Hepatocyte (in vitro differentiated cells): ENCODE results near the gene SPAG5. TPM values are rescaled to one million over a fixed set of nuclear protein-coding genes. Genes with fewer than 3 reads are reported as not detected.

ENCODE experiments used
- DNase-seq: peaks from one replicate; pipeline ENCODE4 v3.0.0-alpha.2; 2016; ENCODE audit warnings: low spot score
- H2AFZ ChIP-seq: fragments of 200-600 bp; sonication (generic); 2 replicates; pipeline ENCODE4 v1.6.0; 2016; ENCODE audit warnings: antibody characterized with exemption, mild to moderate bottlenecking
- H3K27ac ChIP-seq: fragments of 200-600 bp; sonication (generic); 2 replicates; pipeline ENCODE4 v1.5.1; 2016; ENCODE audit warnings: mild to moderate bottlenecking
- H3K27me3 ChIP-seq: fragments of 200-600 bp; sonication (generic); 2 replicates; pipeline ENCODE4 v1.6.1; 2016
- H3K36me3 ChIP-seq: fragments of 200-600 bp; sonication (generic); replicated peaks from 2 replicates; pipeline ENCODE4 v1.5.1; 2016; ENCODE audit warnings: low read depth; ENCODE audit not compliant: insufficient read depth
- H3K4me1 ChIP-seq: fragments of 200-600 bp; sonication (generic); 2 replicates; pipeline ENCODE4 v1.5.1; 2016; ENCODE audit warnings: mild to moderate bottlenecking, moderate library complexity; ENCODE audit not compliant: insufficient read depth
- H3K4me2 ChIP-seq: fragments of 200-600 bp; sonication (generic); 2 replicates; pipeline ENCODE4 v1.6.0; 2016
- H3K4me3 ChIP-seq: fragments of 200-600 bp; sonication (generic); 2 replicates; pipeline ENCODE4 v1.5.1; 2016; ENCODE audit warnings: mild to moderate bottlenecking
- H3K79me2 ChIP-seq: fragments of 200-600 bp; sonication (generic); 2 replicates; pipeline ENCODE4 v1.6.0; 2017; ENCODE audit warnings: mild to moderate bottlenecking
- H3K9me2 ChIP-seq: fragments of 200-600 bp; sonication (generic); replicated peaks from 2 replicates; pipeline ENCODE4 v1.6.0; 2017; ENCODE audit warnings: mild to moderate bottlenecking; ENCODE audit not compliant: insufficient read depth
- H3K9me3 ChIP-seq: fragments of 200-600 bp; sonication (generic); 2 replicates; pipeline ENCODE4 v1.5.1; 2016; ENCODE audit warnings: low read depth, mild to moderate bottlenecking
- H4K20me1 ChIP-seq: fragments of 200-600 bp; sonication (generic); 2 replicates; pipeline ENCODE4 v1.6.0; 2016; ENCODE audit warnings: mild to moderate bottlenecking; ENCODE audit not compliant: insufficient read depth, poor library complexity, severe bottlenecking
- CTCF ChIP-seq: fragments of 200-600 bp; sonication (generic); IDR thresholded peaks from 2 replicates; pipeline ENCODE4 v1.5.1; 2016; ENCODE audit warnings: antibody characterized with exemption, mild to moderate bottlenecking; ENCODE audit not compliant: poor library complexity
- EZH2 ChIP-seq: fragments of 200-600 bp; sonication (generic); IDR thresholded peaks from 2 replicates; pipeline ENCODE4 v1.6.1; 2016; ENCODE audit warnings: antibody characterized with exemption, mild to moderate bottlenecking, borderline replicate concordance
- EZH2phosphoT487 ChIP-seq: fragments of 200-600 bp; sonication (generic); IDR thresholded peaks from one replicate; pipeline ENCODE4 v1.6.1; 2018; ENCODE audit warnings: antibody characterized with exemption, mild to moderate bottlenecking, low read depth, moderate library complexity; ENCODE audit not compliant: unreplicated experiment, severe bottlenecking
- WGBS: methylation state at CpG from one replicate; pipeline ENCODE4 v1.1.6; 2016; ENCODE audit warnings: low lambda C conversion rate; ENCODE audit errors: missing lambda C conversion rate; 5-methylcytosine and 5-hydroxymethylcytosine counted together
- polyA plus RNA-seq: library from polyadenylated mRNA; unstranded; fragments of >200 nt; fragmentation: Nextera tagmentation; extraction: Ambion mirVana; gene quantifications from 2 replicates; pipeline ENCODE4 v1.2.1, GENCODE V29; 2016
- total RNA-seq: library from RNA; depleted of rRNA; stranded (reverse); fragments of >200 nt; gene quantifications from 2 replicates; pipeline ENCODE4 v1.2.3, GENCODE V29; 2014

Gene SPAG5
- total and polyA plus RNA-seq, 2 experiments from 2014 or later: 13.9 to 17.9 TPM

GRCh38 chr17:28599311-28600184, 723 bp upstream of the SPAG5 start:
- no peaks in the 10 kb centered on the region for H3K9me3 ChIP-seq
- DNase-seq: peak; percentile 73

GRCh38 chr17:28598389-28598788, 436 bp downstream of the SPAG5 start:
- no peaks in the 10 kb centered on the region for H3K9me2 ChIP-seq
- no peak for TF ChIP-seq EZH2phosphoT487
- no peak for TF ChIP-seq CTCF
- no peak for TF ChIP-seq EZH2
- WGBS: 4% methylated on average over 17 of the region's 17 CpGs
- no peaks in the 10 kb centered on the region for H3K36me3 ChIP-seq
- H3K4me1 ChIP-seq: no peaks in the 10 kb centered on the region
- peaks cover 21% of the 10 kb centered on the region for H3K79me2 ChIP-seq
- H2AFZ ChIP-seq: peak overlapping the region; percentile 86
- peak overlapping the region; percentile 25 for H3K4me3 ChIP-seq
- H3K9me3 ChIP-seq: no peaks in the 10 kb centered on the region
- H3K27me3 ChIP-seq: no peaks in the 10 kb centered on the region
- H4K20me1 ChIP-seq: no peaks in the 10 kb centered on the region
- peak; percentile 23 for DNase-seq
- H3K4me2 ChIP-seq: peak overlapping the region; percentile 86
- H3K27ac ChIP-seq: peak overlapping the region; percentile 8

More at GRCh38 chr17:28599311-28600184, 723 bp upstream of the SPAG5 start:
- Histone ChIP-seq H3K79me2 (peaks cover 21% of the 10 kb centered on the region), H3K9me2 (no peaks in the 10 kb centered on the region), H3K36me3 (no peaks in the 10 kb centered on the region), H2AFZ (peak overlapping the region; percentile 50), H3K27ac (peak overlapping the region; percentile 90), H3K4me3 (peak overlapping the region; percentile 37), H4K20me1 (no peaks in the 10 kb centered on the region), H3K4me2 (peak overlapping the region; percentile 86), H3K27me3 (no peaks in the 10 kb centered on the region), H3K4me1 (no peaks in the 10 kb centered on the region)
- WGBS: 16% methylated on average over 40 of the region's 40 CpGs
- TF ChIP-seq EZH2 (no peak), EZH2phosphoT487 (no peak), CTCF (no peak)

GRCh38 chr17:28597606-28598383, 1.0 kb downstream of the SPAG5 start:
- Histone ChIP-seq H3K4me2 (peak overlapping the region; percentile 86), H2AFZ (peak overlapping the region; percentile 86), H3K4me1 (no peaks in the 10 kb centered on the region), H3K4me3 (peak overlapping the region; percentile 25), H3K9me2 (no peaks in the 10 kb centered on the region), H3K9me3 (no peaks in the 10 kb centered on the region), H3K27me3 (no peaks in the 10 kb centered on the region), H3K79me2 (peaks cover 21% of the 10 kb centered on the region), H3K36me3 (no peaks in the 10 kb centered on the region), H3K27ac (peak overlapping the region; percentile 8), H4K20me1 (no peaks in the 10 kb centered on the region)
- whole genome bisulfite sequencing: 33% methylated on average over 5 of the region's 5 CpGs
- no peak for DNase-seq
- no peak for TF ChIP-seq EZH2
- no peak for TF ChIP-seq CTCF
- no peak for TF ChIP-seq EZH2phosphoT487
